ENCODE data around the gene RGMB.

The RGMB gene

DNA sequence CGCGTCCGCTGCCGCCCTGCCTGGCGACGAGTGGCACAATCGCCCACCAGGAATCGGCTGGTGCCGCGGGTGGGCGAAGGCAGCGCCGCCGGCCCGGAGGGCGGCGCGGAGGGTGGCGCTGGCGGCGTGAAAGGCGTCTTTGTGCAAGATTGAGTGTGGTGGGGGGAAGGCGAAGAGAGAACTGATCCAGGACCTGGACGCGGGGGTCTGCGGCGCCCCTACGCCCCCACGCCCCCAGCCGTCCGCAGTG, 4.6 kb upstream of the RGMB start:
- TF ChIP-seq EZH2 (optimal IDR thresholded peaks at IDR 0.05; ENCODE audit: low read depth, low read length) (no peak), CTCF (IDR thresholded peaks at IDR 0.05; ENCODE audit: low read length) (no peak), EZH2phosphoT487 (IDR thresholded peaks at IDR 0.05; ENCODE audit: low read length) (no peak)
- peaks cover 23% of the 10 kb centered on the region for H3K27me3 ChIP-seq (replicated peaks; ENCODE audit: insufficient read depth, low read length)
- no peaks in the 10 kb centered on the region for H3K79me2 ChIP-seq (ENCODE audit: low read length)
- H3K27ac ChIP-seq (ENCODE audit: low read length) = no peak overlapping the region
- peak overlapping the region; percentile 21; the same call in 1 of the 2 replicates for H3K9ac ChIP-seq (ENCODE audit: low read length)
- H3K9me2 ChIP-seq (replicated peaks; ENCODE audit: insufficient read depth, low read length) = no peaks in the 10 kb centered on the region
- peak overlapping the region; percentile 100 for H3K4me2 ChIP-seq (ENCODE audit: low read depth, low read length)
- H4K20me1 ChIP-seq (ENCODE audit: insufficient read depth, low read length) = 0 out of 2 replicates have a peak, but pooled peaks cover 3% of the 10 kb centered on the region
- H3K36me3 ChIP-seq (replicated peaks; ENCODE audit: insufficient read depth, low read length) = no peaks in the 10 kb centered on the region
- peak overlapping the region; percentile 77 for H3K4me3 ChIP-seq (ENCODE audit: low read length)
- H3K4me1 ChIP-seq (ENCODE audit: low read length) = peaks cover 11% of the 10 kb centered on the region
- no peaks in the 10 kb centered on the region for H3K9me3 ChIP-seq (replicated peaks; ENCODE audit: insufficient read depth, low read length)
- DNase-seq = no peak
- peaks cover 27% of the 10 kb centered on the region for H3F3A ChIP-seq (ENCODE audit: insufficient read depth, low read length)
- H2AFZ ChIP-seq (ENCODE audit: low read length) = peak overlapping the region; percentile 93

DNA sequence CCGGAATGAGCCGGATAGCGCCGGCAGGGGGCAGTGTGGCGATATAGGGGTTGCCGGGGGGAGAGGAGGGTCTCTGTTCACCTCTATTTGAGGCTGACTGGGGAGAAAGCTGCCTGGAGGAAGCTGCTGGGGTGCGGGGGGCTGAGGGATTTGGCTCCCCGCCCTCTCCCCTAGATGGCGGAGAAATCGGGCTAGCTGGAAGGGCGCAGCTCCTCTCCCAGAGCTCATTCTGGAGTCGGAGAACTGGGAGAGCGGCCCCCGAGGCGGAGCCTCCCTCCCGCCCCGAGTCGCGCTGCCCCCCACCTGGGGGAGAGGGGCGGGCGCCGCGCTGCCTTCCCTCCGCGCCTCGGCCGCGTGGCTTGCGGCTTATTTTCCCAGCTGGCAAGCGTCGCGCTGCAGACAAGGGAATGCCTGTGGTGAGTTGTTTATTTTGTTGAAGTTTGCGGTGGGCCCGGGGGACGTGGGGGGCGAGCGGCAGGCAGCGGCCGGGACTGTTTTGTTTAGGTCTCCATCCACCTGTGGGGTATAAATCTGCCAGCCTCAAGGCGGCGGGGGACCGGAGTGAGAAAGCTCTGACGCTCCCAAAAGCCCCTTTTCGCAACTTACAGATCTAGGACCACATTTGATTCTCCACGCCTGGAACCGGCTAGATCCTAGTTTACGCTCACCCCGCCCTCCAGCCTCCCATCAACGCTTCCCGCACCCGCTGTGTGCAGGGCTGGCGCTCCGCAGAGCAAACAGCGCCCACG, 4.1 kb upstream of the RGMB start:
- no peak for TF ChIP-seq EZH2phosphoT487 (IDR thresholded peaks at IDR 0.05; ENCODE audit: low read length)
- TF ChIP-seq EZH2 (optimal IDR thresholded peaks at IDR 0.05; ENCODE audit: low read depth, low read length) = no peak
- peak; percentile 67 for TF ChIP-seq CTCF (IDR thresholded peaks at IDR 0.05; ENCODE audit: low read length)
- no peaks in the 10 kb centered on the region for H3K79me2 ChIP-seq (ENCODE audit: low read length)
- H3K4me1 ChIP-seq (ENCODE audit: low read length) = peaks cover 11% of the 10 kb centered on the region
- H3F3A ChIP-seq (ENCODE audit: insufficient read depth, low read length) = peaks cover 30% of the 10 kb centered on the region
- no peaks in the 10 kb centered on the region for H3K9me2 ChIP-seq (replicated peaks; ENCODE audit: insufficient read depth, low read length)
- 0 out of 2 replicates have a peak, but pooled peaks cover 3% of the 10 kb centered on the region for H4K20me1 ChIP-seq (ENCODE audit: insufficient read depth, low read length)
- H2AFZ ChIP-seq (ENCODE audit: low read length) = peak overlapping the region; percentile 93
- no peak overlapping the region for H3K9ac ChIP-seq (ENCODE audit: low read length)
- peak overlapping the region; percentile 100 for H3K4me2 ChIP-seq (ENCODE audit: low read depth, low read length)
- H3K27ac ChIP-seq (ENCODE audit: low read length) = no peak overlapping the region
- no peaks in the 10 kb centered on the region for H3K36me3 ChIP-seq (replicated peaks; ENCODE audit: insufficient read depth, low read length)
- peaks cover 23% of the 10 kb centered on the region for H3K27me3 ChIP-seq (replicated peaks; ENCODE audit: insufficient read depth, low read length)
- peak; percentile 17 for DNase-seq
- peak overlapping the region; percentile 77 for H3K4me3 ChIP-seq (ENCODE audit: low read length)
- no peaks in the 10 kb centered on the region for H3K9me3 ChIP-seq (replicated peaks; ENCODE audit: insufficient read depth, low read length)

DNA sequence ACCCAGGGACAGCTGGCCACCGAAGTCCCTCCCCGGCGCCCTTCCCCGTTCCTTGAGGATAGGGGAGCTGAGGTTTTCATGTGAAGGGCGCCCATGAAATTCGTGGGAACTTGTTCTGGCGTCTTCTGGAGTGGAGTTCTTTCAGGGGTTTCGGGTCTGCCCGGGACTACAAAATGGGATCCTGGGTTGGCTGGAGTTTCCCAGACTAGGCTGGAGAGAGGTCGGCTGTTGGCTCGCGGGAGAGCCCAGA, 3.6 kb upstream of the RGMB start:
- Histone ChIP-seq H3K4me3 (ENCODE audit: low read length) (peak overlapping the region; percentile 77), H3K79me2 (ENCODE audit: low read length) (peaks cover 1% of the 10 kb centered on the region; the same call in 1 of the 2 replicates), H2AFZ (ENCODE audit: low read length) (peak overlapping the region; percentile 93), H3F3A (ENCODE audit: insufficient read depth, low read length) (peaks cover 35% of the 10 kb centered on the region), H3K9me3 (replicated peaks; ENCODE audit: insufficient read depth, low read length) (no peaks in the 10 kb centered on the region), H4K20me1 (ENCODE audit: insufficient read depth, low read length) (0 out of 2 replicates have a peak, but pooled peaks cover 3% of the 10 kb centered on the region), H3K9me2 (replicated peaks; ENCODE audit: insufficient read depth, low read length) (no peaks in the 10 kb centered on the region), H3K4me2 (ENCODE audit: low read depth, low read length) (peak overlapping the region; percentile 100), H3K27ac (ENCODE audit: low read length) (no peak overlapping the region), H3K36me3 (replicated peaks; ENCODE audit: insufficient read depth, low read length) (no peaks in the 10 kb centered on the region), H3K27me3 (replicated peaks; ENCODE audit: insufficient read depth, low read length) (peaks cover 23% of the 10 kb centered on the region), H3K4me1 (ENCODE audit: low read length) (peaks cover 11% of the 10 kb centered on the region), H3K9ac (ENCODE audit: low read length) (no peak overlapping the region; the same call in 1 of the 2 replicates)
- DNase-seq = no peak
- no peak for TF ChIP-seq EZH2phosphoT487 (IDR thresholded peaks at IDR 0.05; ENCODE audit: low read length)
- TF ChIP-seq CTCF (IDR thresholded peaks at IDR 0.05; ENCODE audit: low read length) = no peak
- no peak for TF ChIP-seq EZH2 (optimal IDR thresholded peaks at IDR 0.05; ENCODE audit: low read depth, low read length)

All from MM.1S (cell line).